GM06990 (cell line): Measurements from ENCODE around the gene PLXDC2.
"Not testable (repeated sequence)": the region's sequence is repeated elsewhere in the genome, so short reads cannot be mapped to it uniquely, and the experiment has no call there.

Source experiments
- DNase-seq: peaks from one replicate; pipeline ENCODE4 v3.0.0-alpha.2; 2011; ENCODE audit not compliant: insufficient read length; ENCODE audit errors: extremely low read depth
- H3K27me3 ChIP-seq: replicated peaks from 2 replicates; pipeline ENCODE4 v1.6.0; 2011; ENCODE audit warnings: low read length; ENCODE audit not compliant: control insufficient read depth, insufficient read depth
- H3K36me3 ChIP-seq: 2 replicates; pipeline ENCODE4 v1.5.1; 2011; ENCODE audit warnings: low read length; ENCODE audit not compliant: control insufficient read depth, insufficient read depth
- H3K4me3 ChIP-seq: replicated peaks from 2 replicates; pipeline ENCODE4 v1.5.1; 2011; ENCODE audit warnings: low read depth, mild to moderate bottlenecking, control low read depth, low read length
- TF ChIP-seq, protein P1 (sequence below): IDR thresholded peaks from 2 replicates; pipeline ENCODE4 v1.5.1; 2011; ENCODE audit warnings: low read length, control low read depth, mild to moderate bottlenecking, inconsistent platforms; ENCODE audit not compliant: insufficient read depth, poor library complexity, severe bottlenecking

Gene PLXDC2

GRCh38 chr10:20041931-20042330, 225.7 kb downstream of the PLXDC2 start:
- Histone ChIP-seq H3K36me3 (no peaks in the 10 kb centered on the region), H3K27me3 (no peaks in the 10 kb centered on the region), H3K4me3 (no peak overlapping the region)
- TF ChIP-seq, protein P1, sequence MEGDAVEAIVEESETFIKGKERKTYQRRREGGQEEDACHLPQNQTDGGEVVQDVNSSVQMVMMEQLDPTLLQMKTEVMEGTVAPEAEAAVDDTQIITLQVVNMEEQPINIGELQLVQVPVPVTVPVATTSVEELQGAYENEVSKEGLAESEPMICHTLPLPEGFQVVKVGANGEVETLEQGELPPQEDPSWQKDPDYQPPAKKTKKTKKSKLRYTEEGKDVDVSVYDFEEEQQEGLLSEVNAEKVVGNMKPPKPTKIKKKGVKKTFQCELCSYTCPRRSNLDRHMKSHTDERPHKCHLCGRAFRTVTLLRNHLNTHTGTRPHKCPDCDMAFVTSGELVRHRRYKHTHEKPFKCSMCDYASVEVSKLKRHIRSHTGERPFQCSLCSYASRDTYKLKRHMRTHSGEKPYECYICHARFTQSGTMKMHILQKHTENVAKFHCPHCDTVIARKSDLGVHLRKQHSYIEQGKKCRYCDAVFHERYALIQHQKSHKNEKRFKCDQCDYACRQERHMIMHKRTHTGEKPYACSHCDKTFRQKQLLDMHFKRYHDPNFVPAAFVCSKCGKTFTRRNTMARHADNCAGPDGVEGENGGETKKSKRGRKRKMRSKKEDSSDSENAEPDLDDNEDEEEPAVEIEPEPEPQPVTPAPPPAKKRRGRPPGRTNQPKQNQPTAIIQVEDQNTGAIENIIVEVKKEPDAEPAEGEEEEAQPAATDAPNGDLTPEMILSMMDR, result no peak
- no peak for DNase-seq

GRCh38 chr10:20045100-20045499, 228.9 kb downstream of the PLXDC2 start:
- not testable (repeated sequence) for H3K4me3 ChIP-seq, H3K27me3 ChIP-seq, DNase-seq, H3K36me3 ChIP-seq

- Histone ChIP-seq H3K4me3 (no peak overlapping the region), H3K36me3 (no peaks in the 10 kb centered on the region), H3K27me3 (no peaks in the 10 kb centered on the region)
- no peak for DNase-seq
- TF ChIP-seq, protein P1, result no peak
These were observed 231.9 kb downstream of the PLXDC2 start for GRCh38 chr10:20048161-20048560.

- DNase-seq, result no peak
- Histone ChIP-seq H3K27me3 (no peaks in the 10 kb centered on the region), H3K36me3 (no peaks in the 10 kb centered on the region), H3K4me3 (no peak overlapping the region)
- TF ChIP-seq, protein P1, result no peak
These were observed 241.9 kb downstream of the PLXDC2 start for GRCh38 chr10:20058135-20058534.

DNA sequence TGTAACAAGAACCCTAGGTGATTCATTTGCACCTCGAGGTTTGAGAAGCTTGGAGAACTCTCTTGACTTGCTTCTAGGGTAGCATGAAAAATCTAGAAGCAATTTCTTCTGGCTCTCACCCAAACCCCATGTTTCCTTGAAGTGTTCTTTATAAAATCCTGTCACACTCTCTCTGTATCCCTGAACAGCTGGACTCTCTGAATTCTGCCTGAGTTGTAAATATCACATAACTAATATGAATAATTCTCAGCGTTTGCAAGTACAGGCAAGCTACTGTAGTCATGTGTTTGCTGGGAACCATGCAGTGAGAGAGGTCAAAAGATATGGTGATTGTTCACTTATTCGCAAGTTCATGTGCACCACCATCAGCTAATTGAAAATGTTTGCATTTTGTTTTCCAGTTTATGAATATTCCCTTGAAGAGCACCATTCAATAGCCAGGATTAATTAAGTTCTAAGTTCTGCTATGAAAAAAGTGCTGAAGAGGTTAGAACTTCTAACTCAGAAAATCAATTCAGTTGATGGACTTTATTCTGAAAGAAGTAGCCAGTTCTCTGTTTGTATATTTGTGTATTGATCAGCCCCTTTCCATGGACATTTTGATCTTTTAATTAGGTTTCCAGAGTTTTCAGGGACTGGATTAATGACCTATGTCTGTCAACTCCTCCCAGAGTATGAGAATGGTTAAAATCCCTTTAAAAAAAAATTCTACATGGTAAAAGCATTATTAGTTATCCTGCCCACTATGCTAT, 243.0 kb downstream of the PLXDC2 start:
- TF ChIP-seq, protein P1, result no peak
- no peak overlapping the region for H3K4me3 ChIP-seq
- no peaks in the 10 kb centered on the region for H3K36me3 ChIP-seq
- DNase-seq, result no peak
- no peaks in the 10 kb centered on the region for H3K27me3 ChIP-seq

GRCh38 chr10:20065814-20066213, 249.6 kb downstream of the PLXDC2 start:
- H3K4me3 ChIP-seq, result no peak overlapping the region
- H3K36me3 ChIP-seq, result no peaks in the 10 kb centered on the region
- TF ChIP-seq, protein P1, result no peak
- no peak for DNase-seq
- no peaks in the 10 kb centered on the region for H3K27me3 ChIP-seq
